ENCODE data around the gene TEX51.

- TF ChIP-seq, protein P1, sequence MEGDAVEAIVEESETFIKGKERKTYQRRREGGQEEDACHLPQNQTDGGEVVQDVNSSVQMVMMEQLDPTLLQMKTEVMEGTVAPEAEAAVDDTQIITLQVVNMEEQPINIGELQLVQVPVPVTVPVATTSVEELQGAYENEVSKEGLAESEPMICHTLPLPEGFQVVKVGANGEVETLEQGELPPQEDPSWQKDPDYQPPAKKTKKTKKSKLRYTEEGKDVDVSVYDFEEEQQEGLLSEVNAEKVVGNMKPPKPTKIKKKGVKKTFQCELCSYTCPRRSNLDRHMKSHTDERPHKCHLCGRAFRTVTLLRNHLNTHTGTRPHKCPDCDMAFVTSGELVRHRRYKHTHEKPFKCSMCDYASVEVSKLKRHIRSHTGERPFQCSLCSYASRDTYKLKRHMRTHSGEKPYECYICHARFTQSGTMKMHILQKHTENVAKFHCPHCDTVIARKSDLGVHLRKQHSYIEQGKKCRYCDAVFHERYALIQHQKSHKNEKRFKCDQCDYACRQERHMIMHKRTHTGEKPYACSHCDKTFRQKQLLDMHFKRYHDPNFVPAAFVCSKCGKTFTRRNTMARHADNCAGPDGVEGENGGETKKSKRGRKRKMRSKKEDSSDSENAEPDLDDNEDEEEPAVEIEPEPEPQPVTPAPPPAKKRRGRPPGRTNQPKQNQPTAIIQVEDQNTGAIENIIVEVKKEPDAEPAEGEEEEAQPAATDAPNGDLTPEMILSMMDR (IDR thresholded peaks at IDR 0.05; ENCODE audit: low read length) = no peak
- no peak for TF ChIP-seq EZH2 (optimal IDR thresholded peaks at IDR 0.05; ENCODE audit: low read depth, low read length)
These were observed 34.4 kb downstream of the TEX51 start for GRCh38 chr2:126932966-126933710.
